HL-60/S4 (cell line): ENCODE data around the gene PTGES.

Source experiments
- in situ Hi-C: fragments of 300-500 bp; cut with MboI; formaldehyde crosslinking; loops from 2 replicates; pipeline ENCODE4 v1.14.3; 2022; ENCODE audit warnings: low sequenced_read_pairs

The PTGES gene

GRCh38 chr9:129696944-129697655 lies 55.7 kb downstream of the PTGES start:
- in situ Hi-C loops, result no loop called here

- in situ Hi-C loops, result no loop called here
These were observed 57.0 kb downstream of the PTGES start for GRCh38 chr9:129695870-129696269.

- in situ Hi-C loops, result no loop called here
These were observed 58.6 kb downstream of the PTGES start for GRCh38 chr9:129694243-129694646.

DNA sequence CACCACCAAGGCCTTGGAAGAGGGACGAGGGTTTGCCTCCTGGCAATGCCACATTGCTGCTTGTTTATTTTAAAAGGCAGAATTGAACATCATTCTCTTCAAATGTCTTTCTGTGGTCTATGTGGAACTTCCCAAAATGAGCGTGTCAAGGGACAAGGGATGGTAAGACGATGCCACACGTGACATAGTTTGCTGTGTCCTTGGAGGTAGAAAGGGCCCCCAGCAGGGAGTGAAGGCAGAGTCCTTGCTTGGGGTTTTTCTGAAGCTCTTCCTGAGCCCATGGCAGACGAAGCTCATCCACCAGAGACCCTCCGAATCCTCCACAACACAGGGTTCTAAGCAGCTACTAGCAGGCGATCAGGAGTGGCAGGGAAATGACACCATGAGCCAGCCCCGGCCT lies 59.1 kb downstream of the PTGES start:
- in situ Hi-C loops, result no loop called here

GRCh38 chr9:129692534-129692933 lies 60.3 kb downstream of the PTGES start:
- in situ Hi-C loops, result no loop called here
